OCI-LY7 (cell line): ENCODE measurements around the gene CDYL.

Experiments used
- EZH2phosphoT487 ChIP-seq: fragments of 200-600 bp; sonication (generic); IDR thresholded peaks from 2 replicates; pipeline ENCODE4 v1.6.1; 2018; ENCODE audit warnings: low read depth, borderline replicate concordance, mild to moderate bottlenecking, mixed run types, antibody characterized with exemption, low read length, moderate library complexity, mixed read lengths
- TF ChIP-seq, protein P1 (sequence below): fragments of 200-600 bp; sonication (generic); conservative IDR thresholded peaks from 2 replicates; pipeline ENCODE4 v1.5.1; 2014; ENCODE audit warnings: mild to moderate bottlenecking, antibody characterized with exemption, low read length, moderate library complexity, mixed read lengths

DNA sequence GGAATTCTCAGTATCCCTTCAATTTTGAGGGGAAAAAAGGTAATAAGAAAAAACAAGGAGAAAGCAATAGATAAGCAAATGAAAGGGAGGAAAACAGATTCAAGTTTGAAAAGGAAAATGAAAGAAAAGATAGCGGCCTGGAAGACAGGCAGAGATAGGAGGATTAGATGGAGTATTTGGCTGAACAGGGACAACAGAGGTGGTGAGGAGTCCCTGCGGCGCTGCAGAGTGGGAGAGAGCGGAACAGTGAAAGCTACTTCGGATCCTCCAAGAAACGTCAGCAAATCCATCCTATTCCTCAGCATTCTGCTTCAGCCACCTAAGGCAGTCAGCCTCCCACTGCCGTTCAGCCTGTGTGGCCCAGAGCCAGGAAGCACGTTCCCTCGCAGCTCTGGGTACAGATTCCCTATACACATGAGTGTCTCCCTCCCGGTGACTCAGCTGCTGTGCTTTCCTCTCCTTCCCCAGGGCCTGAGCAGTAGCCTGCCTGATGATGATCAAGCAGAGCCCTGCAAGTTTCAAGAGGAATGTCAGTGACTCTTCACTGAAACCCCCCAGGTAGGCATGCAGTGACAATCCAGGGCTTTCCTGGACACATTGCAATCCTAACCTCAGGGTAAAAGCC is 43.4 kb upstream of the CDYL start:
- TF ChIP-seq, protein P1, sequence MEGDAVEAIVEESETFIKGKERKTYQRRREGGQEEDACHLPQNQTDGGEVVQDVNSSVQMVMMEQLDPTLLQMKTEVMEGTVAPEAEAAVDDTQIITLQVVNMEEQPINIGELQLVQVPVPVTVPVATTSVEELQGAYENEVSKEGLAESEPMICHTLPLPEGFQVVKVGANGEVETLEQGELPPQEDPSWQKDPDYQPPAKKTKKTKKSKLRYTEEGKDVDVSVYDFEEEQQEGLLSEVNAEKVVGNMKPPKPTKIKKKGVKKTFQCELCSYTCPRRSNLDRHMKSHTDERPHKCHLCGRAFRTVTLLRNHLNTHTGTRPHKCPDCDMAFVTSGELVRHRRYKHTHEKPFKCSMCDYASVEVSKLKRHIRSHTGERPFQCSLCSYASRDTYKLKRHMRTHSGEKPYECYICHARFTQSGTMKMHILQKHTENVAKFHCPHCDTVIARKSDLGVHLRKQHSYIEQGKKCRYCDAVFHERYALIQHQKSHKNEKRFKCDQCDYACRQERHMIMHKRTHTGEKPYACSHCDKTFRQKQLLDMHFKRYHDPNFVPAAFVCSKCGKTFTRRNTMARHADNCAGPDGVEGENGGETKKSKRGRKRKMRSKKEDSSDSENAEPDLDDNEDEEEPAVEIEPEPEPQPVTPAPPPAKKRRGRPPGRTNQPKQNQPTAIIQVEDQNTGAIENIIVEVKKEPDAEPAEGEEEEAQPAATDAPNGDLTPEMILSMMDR: no peak
- TF ChIP-seq EZH2phosphoT487: no peak
